Neural cell (in vitro differentiated cells): Measurements from ENCODE around the gene RTF1. TPM values are rescaled to one million over a fixed set of nuclear protein-coding genes. Genes with fewer than 3 reads are reported as not detected.

Experiments used
- H2AFZ ChIP-seq: fragments of 200-600, 300-800 bp; sonication (generic), shearing (Covaris generic); 2 replicates; pipeline ENCODE4 v1.6.0; 2014; ENCODE audit warnings: low read depth, mild to moderate bottlenecking, antibody characterized with exemption, low read length, moderate library complexity
- H3F3A ChIP-seq: fragments of 200-600 bp; shearing (Covaris generic); 2 replicates; pipeline ENCODE4 v1.6.1; 2016; ENCODE audit warnings: mild to moderate bottlenecking, moderate library complexity, mixed read lengths, antibody characterized with exemption, low read length; ENCODE audit not compliant: insufficient read depth, poor library complexity, severe bottlenecking
- H3K27ac ChIP-seq: fragments of 200-600, 300-800 bp; sonication (generic), shearing (Covaris generic); 2 replicates; pipeline ENCODE4 v1.5.1; 2014; ENCODE audit warnings: mild to moderate bottlenecking, low read length, moderate library complexity
- H3K27me3 ChIP-seq: fragments of 300-800, 200-600 bp; sonication (generic), shearing (Covaris generic); 2 replicates; pipeline ENCODE4 v1.6.0; 2014; ENCODE audit warnings: mild to moderate bottlenecking, low read depth, low read length, moderate library complexity; ENCODE audit not compliant: insufficient read depth
- H3K36me3 ChIP-seq: fragments of 300-800, 200-600 bp; sonication (generic), shearing (Covaris generic); 2 replicates; pipeline ENCODE4 v1.5.1; 2014; ENCODE audit warnings: mild to moderate bottlenecking, antibody characterized with exemption, low read length, moderate library complexity; ENCODE audit not compliant: insufficient read depth
- H3K4me2 ChIP-seq: fragments of 300-800, 200-600 bp; sonication (generic), shearing (Covaris generic); 2 replicates; pipeline ENCODE4 v1.6.0; 2014; ENCODE audit warnings: mild to moderate bottlenecking, low read length
- H3K4me3 ChIP-seq: fragments of 300-800, 200-600 bp; sonication (generic), shearing (Covaris generic); 2 replicates; pipeline ENCODE4 v1.5.1; 2014; ENCODE audit warnings: mild to moderate bottlenecking, low read length, moderate library complexity
- H3K79me2 ChIP-seq: fragments of 200-600 bp; shearing (Covaris generic); replicated peaks from 2 replicates; pipeline ENCODE4 v1.6.0; 2014; ENCODE audit warnings: mild to moderate bottlenecking, low read length, moderate library complexity; ENCODE audit not compliant: insufficient read depth
- H3K9ac ChIP-seq: fragments of 300-800, 200-600 bp; sonication (generic), shearing (Covaris generic); 2 replicates; pipeline ENCODE4 v1.6.1; 2016; ENCODE audit warnings: mild to moderate bottlenecking, low read length, mixed read lengths
- H3K9me2 ChIP-seq: fragments of 200-600 bp; shearing (Covaris generic); 2 replicates; pipeline ENCODE4 v1.6.1; 2016; ENCODE audit warnings: mild to moderate bottlenecking, low read length, mixed read lengths; ENCODE audit not compliant: insufficient read depth
- H3K9me3 ChIP-seq: fragments of 200-600, 300-800 bp; sonication (generic), shearing (Covaris generic); 2 replicates; pipeline ENCODE4 v1.6.1; 2016; ENCODE audit warnings: mild to moderate bottlenecking, mixed run types, low read length, moderate library complexity, mixed read lengths
- H4K20me1 ChIP-seq: fragments of 200-600 bp; shearing (Covaris generic); 2 replicates; pipeline ENCODE4 v1.6.1; 2016; ENCODE audit warnings: mild to moderate bottlenecking, mixed run types; ENCODE audit not compliant: insufficient read depth
- EP300 ChIP-seq: fragments of 450-650 bp; conservative IDR thresholded peaks from 2 replicates; pipeline ENCODE4 v1.6.1; 2014; ENCODE audit warnings: antibody characterized with exemption, mild to moderate bottlenecking, moderate library complexity; ENCODE audit not compliant: poor library complexity, severe bottlenecking
- EZH2 ChIP-seq: fragments of 200-600, 300-800 bp; shearing (Covaris generic), sonication (generic); IDR thresholded peaks from 2 replicates; pipeline ENCODE4 v1.6.1; 2014; ENCODE audit warnings: antibody characterized with exemption, low read length, borderline replicate concordance, mild to moderate bottlenecking; ENCODE audit not compliant: insufficient read depth, poor library complexity, severe bottlenecking
- MXI1 ChIP-seq: fragments of 450-650 bp; conservative IDR thresholded peaks from 2 replicates; pipeline ENCODE4 v1.6.1; 2014; ENCODE audit warnings: antibody characterized with exemption, mild to moderate bottlenecking; ENCODE audit not compliant: poor library complexity, severe bottlenecking
- POLR2AphosphoS5 ChIP-seq: IDR thresholded peaks from 2 replicates; pipeline ENCODE4 v1.6.1; 2012
- RAD21 ChIP-seq: fragments of 450-650 bp; conservative IDR thresholded peaks from 2 replicates; pipeline ENCODE4 v1.6.1; 2014; ENCODE audit warnings: antibody characterized with exemption, mild to moderate bottlenecking, moderate library complexity
- SMC3 ChIP-seq: fragments of 450-650 bp; conservative IDR thresholded peaks from 2 replicates; pipeline ENCODE4 v1.6.1; 2014; ENCODE audit warnings: antibody characterized with exemption, mild to moderate bottlenecking, moderate library complexity; ENCODE audit not compliant: poor library complexity
- TAF1 ChIP-seq: IDR thresholded peaks from 2 replicates; pipeline ENCODE4 v1.6.1; 2012; ENCODE audit warnings: low read depth
- polyA plus RNA-seq: library from polyadenylated mRNA; depleted of rRNA; stranded (reverse); fragments of >200 nt; gene quantifications from 2 replicates; pipeline ENCODE4 v1.2.3, GENCODE V29; 2014
- TF ChIP-seq, protein P1 (sequence below): fragments of 450-650 bp; IDR thresholded peaks from 2 replicates; pipeline ENCODE4 v1.5.1; 2014; ENCODE audit warnings: antibody characterized with exemption, mild to moderate bottlenecking, moderate library complexity; ENCODE audit not compliant: poor library complexity, severe bottlenecking
- TF ChIP-seq, protein P2 (sequence below): IDR thresholded peaks from 2 replicates; pipeline ENCODE4 v1.6.1; 2012; ENCODE audit warnings: borderline replicate concordance

The RTF1 gene
- polyA plus RNA-seq, 1 donor from 2014 or later, result 84.1 TPM

DNA sequence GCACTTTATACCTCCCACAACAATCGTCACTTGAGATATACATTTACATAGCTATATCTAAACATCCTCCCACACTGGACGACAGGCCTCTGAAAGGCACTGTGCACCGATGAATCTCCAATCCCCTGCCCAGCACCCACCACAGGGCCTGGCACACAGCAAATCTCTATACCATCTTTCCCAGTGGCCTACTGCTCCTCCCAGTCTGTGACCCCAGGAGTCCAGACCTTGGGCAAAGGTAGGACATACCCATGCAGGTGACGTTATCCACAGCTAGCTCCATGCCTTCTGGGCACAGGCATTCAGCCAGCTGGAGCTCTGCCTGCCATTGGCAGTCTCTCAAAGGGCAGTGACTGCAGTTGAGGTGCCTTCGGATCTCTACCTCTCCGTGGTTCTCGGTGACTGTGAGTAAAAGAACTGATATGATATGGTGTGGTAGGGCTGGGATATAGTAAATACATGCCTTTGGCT lies 91.0 kb downstream of the RTF1 start:
- H2AFZ ChIP-seq, result no peak overlapping the region
- no peaks in the 10 kb centered on the region for H3F3A ChIP-seq
- no peak overlapping the region for H3K9ac ChIP-seq
- H3K9me3 ChIP-seq, result no peaks in the 10 kb centered on the region
- no peak overlapping the region for H3K4me3 ChIP-seq
- H3K9me2 ChIP-seq, result no peaks in the 10 kb centered on the region
- no peaks in the 10 kb centered on the region for H4K20me1 ChIP-seq
- TF ChIP-seq EZH2, result no peak
- no peak for TF ChIP-seq EP300
- TF ChIP-seq POLR2AphosphoS5, result no peak
- no peak for TF ChIP-seq SMC3
- no peak for TF ChIP-seq TAF1
- TF ChIP-seq, protein P1, sequence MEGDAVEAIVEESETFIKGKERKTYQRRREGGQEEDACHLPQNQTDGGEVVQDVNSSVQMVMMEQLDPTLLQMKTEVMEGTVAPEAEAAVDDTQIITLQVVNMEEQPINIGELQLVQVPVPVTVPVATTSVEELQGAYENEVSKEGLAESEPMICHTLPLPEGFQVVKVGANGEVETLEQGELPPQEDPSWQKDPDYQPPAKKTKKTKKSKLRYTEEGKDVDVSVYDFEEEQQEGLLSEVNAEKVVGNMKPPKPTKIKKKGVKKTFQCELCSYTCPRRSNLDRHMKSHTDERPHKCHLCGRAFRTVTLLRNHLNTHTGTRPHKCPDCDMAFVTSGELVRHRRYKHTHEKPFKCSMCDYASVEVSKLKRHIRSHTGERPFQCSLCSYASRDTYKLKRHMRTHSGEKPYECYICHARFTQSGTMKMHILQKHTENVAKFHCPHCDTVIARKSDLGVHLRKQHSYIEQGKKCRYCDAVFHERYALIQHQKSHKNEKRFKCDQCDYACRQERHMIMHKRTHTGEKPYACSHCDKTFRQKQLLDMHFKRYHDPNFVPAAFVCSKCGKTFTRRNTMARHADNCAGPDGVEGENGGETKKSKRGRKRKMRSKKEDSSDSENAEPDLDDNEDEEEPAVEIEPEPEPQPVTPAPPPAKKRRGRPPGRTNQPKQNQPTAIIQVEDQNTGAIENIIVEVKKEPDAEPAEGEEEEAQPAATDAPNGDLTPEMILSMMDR, result no peak
- no peak for TF ChIP-seq MXI1
- no peak for TF ChIP-seq RAD21
- TF ChIP-seq, protein P2, sequence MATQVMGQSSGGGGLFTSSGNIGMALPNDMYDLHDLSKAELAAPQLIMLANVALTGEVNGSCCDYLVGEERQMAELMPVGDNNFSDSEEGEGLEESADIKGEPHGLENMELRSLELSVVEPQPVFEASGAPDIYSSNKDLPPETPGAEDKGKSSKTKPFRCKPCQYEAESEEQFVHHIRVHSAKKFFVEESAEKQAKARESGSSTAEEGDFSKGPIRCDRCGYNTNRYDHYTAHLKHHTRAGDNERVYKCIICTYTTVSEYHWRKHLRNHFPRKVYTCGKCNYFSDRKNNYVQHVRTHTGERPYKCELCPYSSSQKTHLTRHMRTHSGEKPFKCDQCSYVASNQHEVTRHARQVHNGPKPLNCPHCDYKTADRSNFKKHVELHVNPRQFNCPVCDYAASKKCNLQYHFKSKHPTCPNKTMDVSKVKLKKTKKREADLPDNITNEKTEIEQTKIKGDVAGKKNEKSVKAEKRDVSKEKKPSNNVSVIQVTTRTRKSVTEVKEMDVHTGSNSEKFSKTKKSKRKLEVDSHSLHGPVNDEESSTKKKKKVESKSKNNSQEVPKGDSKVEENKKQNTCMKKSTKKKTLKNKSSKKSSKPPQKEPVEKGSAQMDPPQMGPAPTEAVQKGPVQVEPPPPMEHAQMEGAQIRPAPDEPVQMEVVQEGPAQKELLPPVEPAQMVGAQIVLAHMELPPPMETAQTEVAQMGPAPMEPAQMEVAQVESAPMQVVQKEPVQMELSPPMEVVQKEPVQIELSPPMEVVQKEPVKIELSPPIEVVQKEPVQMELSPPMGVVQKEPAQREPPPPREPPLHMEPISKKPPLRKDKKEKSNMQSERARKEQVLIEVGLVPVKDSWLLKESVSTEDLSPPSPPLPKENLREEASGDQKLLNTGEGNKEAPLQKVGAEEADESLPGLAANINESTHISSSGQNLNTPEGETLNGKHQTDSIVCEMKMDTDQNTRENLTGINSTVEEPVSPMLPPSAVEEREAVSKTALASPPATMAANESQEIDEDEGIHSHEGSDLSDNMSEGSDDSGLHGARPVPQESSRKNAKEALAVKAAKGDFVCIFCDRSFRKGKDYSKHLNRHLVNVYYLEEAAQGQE, result no peak
- H3K27ac ChIP-seq, result no peak overlapping the region
- no peaks in the 10 kb centered on the region for H3K79me2 ChIP-seq
- no peaks in the 10 kb centered on the region for H3K36me3 ChIP-seq
- no peak overlapping the region for H3K4me2 ChIP-seq
- H3K27me3 ChIP-seq, result peaks cover 88% of the 10 kb centered on the region

GRCh38 chr15:41510728-41511127 lies 93.8 kb downstream of the RTF1 start:
- no peaks in the 10 kb centered on the region for H3K36me3 ChIP-seq
- no peaks in the 10 kb centered on the region for H4K20me1 ChIP-seq
- H3K27ac ChIP-seq, result no peak overlapping the region
- H3K9ac ChIP-seq, result no peak overlapping the region
- H3F3A ChIP-seq, result no peaks in the 10 kb centered on the region
- no peak overlapping the region for H3K4me2 ChIP-seq
- H3K27me3 ChIP-seq, result peaks cover 76% of the 10 kb centered on the region
- H2AFZ ChIP-seq, result no peak overlapping the region
- no peaks in the 10 kb centered on the region for H3K79me2 ChIP-seq
- TF ChIP-seq POLR2AphosphoS5 (no peak), SMC3 (no peak), RAD21 (no peak), EP300 (no peak), TAF1 (no peak), MXI1 (no peak), EZH2 (no peak)
- TF ChIP-seq, protein P1, result no peak
- TF ChIP-seq, protein P2, result no peak
- H3K9me2 ChIP-seq, result no peaks in the 10 kb centered on the region
- no peaks in the 10 kb centered on the region for H3K9me3 ChIP-seq
- H3K4me3 ChIP-seq, result no peak overlapping the region
